ENCODE data around the gene FBXL20. TPM values are rescaled to one million over a fixed set of nuclear protein-coding genes. Genes with fewer than 3 reads are reported as not detected.
A peak's percentile ranks its signal among the peaks of the same experiment; 100 is the strongest.

Gene FBXL20
- total RNA-seq, 4 donors from 2014 or later, result 13.8 to 49.4 (median 23.1) TPM

DNA sequence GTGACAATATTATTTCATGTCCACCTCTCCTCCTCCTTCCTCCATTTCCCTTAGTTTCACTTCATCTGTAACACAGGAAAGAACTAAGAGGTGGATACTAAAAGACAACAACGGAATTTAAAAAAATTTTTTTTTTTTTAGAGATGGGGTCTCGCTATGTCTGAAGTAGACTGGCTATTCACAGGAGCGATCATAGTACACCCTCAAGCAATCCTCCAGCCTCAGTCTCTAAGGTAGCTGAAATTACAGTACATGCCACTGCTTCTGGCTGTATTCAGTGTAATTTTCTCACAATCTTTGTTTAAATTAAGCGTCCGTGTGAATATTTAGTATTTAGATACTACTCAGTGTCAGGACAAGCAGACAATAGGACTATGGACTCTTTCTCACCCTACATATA, 35.6 kb downstream of the FBXL20 start:
- TF ChIP-seq, protein P1, sequence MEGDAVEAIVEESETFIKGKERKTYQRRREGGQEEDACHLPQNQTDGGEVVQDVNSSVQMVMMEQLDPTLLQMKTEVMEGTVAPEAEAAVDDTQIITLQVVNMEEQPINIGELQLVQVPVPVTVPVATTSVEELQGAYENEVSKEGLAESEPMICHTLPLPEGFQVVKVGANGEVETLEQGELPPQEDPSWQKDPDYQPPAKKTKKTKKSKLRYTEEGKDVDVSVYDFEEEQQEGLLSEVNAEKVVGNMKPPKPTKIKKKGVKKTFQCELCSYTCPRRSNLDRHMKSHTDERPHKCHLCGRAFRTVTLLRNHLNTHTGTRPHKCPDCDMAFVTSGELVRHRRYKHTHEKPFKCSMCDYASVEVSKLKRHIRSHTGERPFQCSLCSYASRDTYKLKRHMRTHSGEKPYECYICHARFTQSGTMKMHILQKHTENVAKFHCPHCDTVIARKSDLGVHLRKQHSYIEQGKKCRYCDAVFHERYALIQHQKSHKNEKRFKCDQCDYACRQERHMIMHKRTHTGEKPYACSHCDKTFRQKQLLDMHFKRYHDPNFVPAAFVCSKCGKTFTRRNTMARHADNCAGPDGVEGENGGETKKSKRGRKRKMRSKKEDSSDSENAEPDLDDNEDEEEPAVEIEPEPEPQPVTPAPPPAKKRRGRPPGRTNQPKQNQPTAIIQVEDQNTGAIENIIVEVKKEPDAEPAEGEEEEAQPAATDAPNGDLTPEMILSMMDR (IDR thresholded peaks at IDR 0.05), result no peak
- no peak for TF ChIP-seq POLR2AphosphoS5 (IDR thresholded peaks at IDR 0.05)
- no peak for TF ChIP-seq EP300 (IDR thresholded peaks at IDR 0.05; ENCODE audit: low read depth)
- no peak for TF ChIP-seq POLR2A (IDR thresholded peaks at IDR 0.05)
- no peak for DNase-seq
- Histone ChIP-seq H3K4me1 (peaks cover 0 to 28% (median 7%) of the 10 kb centered on the region in 4 donors), H3K36me3 (no peaks in the 10 kb centered on the region), H3K27me3 (no peaks in the 10 kb centered on the region), H3K4me3 (no peak overlapping the region), H3K9me3 (no peaks in the 10 kb centered on the region), H3K27ac (peak overlapping the region; percentile 9 to 34 (median 22))
- WGBS, 2 donors (ENCODE audit: low coverage in 1 of 2), result 71 to 81% methylated on average over 5 of the region's 5 CpGs
- intact Hi-C loops (cut with DNase I; ENCODE audit: low total_unique reads) (no loop called here), in situ Hi-C loops (cut with MboI; ENCODE audit: low pct_ligation_motif_present in 1 of 4, low pct_unique_long_range_greater_than_20kb in 1 of 4, low sequenced_read_pairs in 3 of 4) (no loop called here)

- WGBS, 2 donors (ENCODE audit: low coverage in 1 of 2), result 62 to 67% methylated on average over 4 of the region's 4 CpGs
- TF ChIP-seq EP300 (IDR thresholded peaks at IDR 0.05; ENCODE audit: low read depth), result no peak
- Histone ChIP-seq H3K4me3 (no peak overlapping the region), H3K36me3 (no peaks in the 10 kb centered on the region), H3K9me3 (no peaks in the 10 kb centered on the region), H3K27me3 (no peaks in the 10 kb centered on the region), H3K4me1 (peaks cover 0 to 29% (median 7%) of the 10 kb centered on the region in 4 donors), H3K27ac (peak overlapping the region; percentile 9 to 34 (median 22))
- in situ Hi-C loops (cut with MboI; ENCODE audit: low pct_ligation_motif_present in 1 of 4, low pct_unique_long_range_greater_than_20kb in 1 of 4, low sequenced_read_pairs in 3 of 4) (no loop called here), intact Hi-C loops (cut with DNase I; ENCODE audit: low total_unique reads) (no loop called here)
- no peak for DNase-seq
Measured at GRCh38 chr17:39365242-39365641, 36.2 kb downstream of the FBXL20 start.

- H3K27me3 ChIP-seq, result no peaks in the 10 kb centered on the region
- intact Hi-C loops (cut with DNase I; ENCODE audit: low total_unique reads) (no loop called here), in situ Hi-C loops (cut with MboI; ENCODE audit: low pct_ligation_motif_present in 1 of 4, low pct_unique_long_range_greater_than_20kb in 1 of 4, low sequenced_read_pairs in 3 of 4) (no loop called here)
- no peaks in the 10 kb centered on the region for H3K36me3 ChIP-seq
- TF ChIP-seq POLR2A (IDR thresholded peaks at IDR 0.05) (no peak), EP300 (IDR thresholded peaks at IDR 0.05; ENCODE audit: low read depth) (no peak), POLR2AphosphoS5 (IDR thresholded peaks at IDR 0.05) (no peak)
- TF ChIP-seq, protein P1 (IDR thresholded peaks at IDR 0.05), result no peak
- no peak for DNase-seq
- no peak overlapping the region for H3K4me3 ChIP-seq
- peaks cover 0 to 29% (median 7%) of the 10 kb centered on the region in 4 donors for H3K4me1 ChIP-seq
- H3K9me3 ChIP-seq, result no peaks in the 10 kb centered on the region
- H3K27ac ChIP-seq, result peak overlapping the region; percentile 9 to 34 (median 22)
- WGBS, 2 donors (ENCODE audit: low coverage in 1 of 2), result 84 to 91% methylated on average over 7 to 8 of the region's 8 CpGs
Measured at GRCh38 chr17:39364236-39365025, 37.0 kb downstream of the FBXL20 start.

DNA sequence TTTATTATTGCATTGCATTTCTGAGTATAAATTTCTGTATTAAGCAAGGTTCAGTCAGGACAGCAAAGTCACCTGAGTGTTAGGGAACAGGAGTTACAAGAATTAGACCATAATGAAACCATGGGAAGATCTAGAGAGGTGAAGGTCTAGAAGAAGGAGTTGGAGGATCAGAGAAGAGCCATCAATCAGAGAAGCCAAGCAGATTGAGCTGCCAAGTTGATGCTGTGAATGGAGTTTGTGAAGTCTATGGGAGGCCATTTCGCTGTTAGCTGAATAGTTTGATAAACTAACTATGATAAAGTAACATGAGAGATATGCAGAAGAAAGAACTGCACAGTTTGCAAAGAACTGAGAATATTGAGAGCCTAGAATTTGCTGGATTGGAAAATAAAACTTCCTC, 40.4 kb downstream of the FBXL20 start:
- no peaks in the 10 kb centered on the region for H3K27me3 ChIP-seq
- H3K36me3 ChIP-seq, result no peaks in the 10 kb centered on the region
- intact Hi-C loops (cut with DNase I; ENCODE audit: low total_unique reads) (no loop called here), in situ Hi-C loops (cut with MboI; ENCODE audit: low pct_ligation_motif_present in 1 of 4, low pct_unique_long_range_greater_than_20kb in 1 of 4, low sequenced_read_pairs in 3 of 4) (no loop called here)
- H3K4me1 ChIP-seq, result peaks cover 0 to 49% (median 19%) of the 10 kb centered on the region in 4 donors
- TF ChIP-seq POLR2AphosphoS5 (IDR thresholded peaks at IDR 0.05) (no peak), EP300 (IDR thresholded peaks at IDR 0.05; ENCODE audit: low read depth) (no peak), POLR2A (IDR thresholded peaks at IDR 0.05) (no peak)
- TF ChIP-seq, protein P1 (IDR thresholded peaks at IDR 0.05), result no peak
- no peak overlapping the region for H3K27ac ChIP-seq
- H3K9me3 ChIP-seq, result no peaks in the 10 kb centered on the region
- 100% methylated on average over 1 of the region's 1 CpG for WGBS, 2 donors (ENCODE audit: low coverage in 1 of 2)
- no peak for DNase-seq
- no peak overlapping the region for H3K4me3 ChIP-seq
